PC-9 (cell line): ENCODE results near the gene ZWILCH. TPM values are rescaled to one million over a fixed set of nuclear protein-coding genes. Genes with fewer than 3 reads are reported as not detected.

Experiments used
- BruUV-seq: library from RNA; stranded (reverse); fragments of 400-500 nt; replicated peaks from 2 replicates; lab custom pipeline; 2021; lab: Mats Ljungman, UMichigan
- CTCF ChIA-PET: fragments of 300-600 bp; sonication (Branson Sonifier 250); formaldehyde crosslinking; loops from one replicate; lab custom pipeline; 2022; ENCODE audit warnings: antibody characterized with exemption; lab: Charles Lee
- POLR2A ChIA-PET: fragments of 300-600 bp; sonication (Branson Sonifier 250); formaldehyde crosslinking; loops from one replicate; lab custom pipeline; 2022; ENCODE audit warnings: antibody characterized with exemption; ENCODE audit not compliant: unreplicated experiment; lab: Charles Lee
- DNase-seq, 2 experiments: peaks; one replicate each; pipeline versions ENCODE4 v3.0.0 to v3.0.0-alpha.2; 2015 to 2022; ENCODE audit warnings: mixed read lengths in 1 of 2
- H2AFZ ChIP-seq: fragments of 200-600 bp; sonication (generic); 2 replicates; pipeline ENCODE4 v1.8.1; 2017; ENCODE audit warnings: antibody characterized with exemption
- H3F3A ChIP-seq: fragments of 200-600 bp; sonication (generic); 2 replicates; pipeline ENCODE4 v1.8.1; 2017; ENCODE audit warnings: antibody characterized with exemption, mild to moderate bottlenecking, low read depth; ENCODE audit not compliant: insufficient read depth
- H3K27ac ChIP-seq: fragments of 200-600 bp; sonication (generic); 2 replicates; pipeline ENCODE4 v1.6.1; 2016; ENCODE audit warnings: mixed run types
- H3K27me3 ChIP-seq: fragments of 200-600 bp; sonication (generic); 2 replicates; pipeline ENCODE4 v1.6.1; 2016; ENCODE audit warnings: low read depth, mixed run types; ENCODE audit not compliant: insufficient read depth
- H3K36me3 ChIP-seq: fragments of 200-600 bp; sonication (generic); 2 replicates; pipeline ENCODE4 v1.6.1; 2016; ENCODE audit warnings: low read depth, mixed run types
- H3K4me1 ChIP-seq: fragments of 200-600 bp; sonication (generic); replicated peaks from 2 replicates; pipeline ENCODE4 v1.6.1; 2016; ENCODE audit warnings: mixed run types; ENCODE audit not compliant: insufficient read depth
- H3K4me2 ChIP-seq: fragments of 200-600 bp; sonication (generic); 2 replicates; pipeline ENCODE4 v1.6.1; 2017; ENCODE audit warnings: mixed run types
- H3K4me3 ChIP-seq: fragments of 200-600 bp; sonication (generic); 2 replicates; pipeline ENCODE4 v1.6.1; 2016; ENCODE audit warnings: mixed run types
- H3K79me2 ChIP-seq: fragments of 200-600 bp; sonication (generic); 2 replicates; pipeline ENCODE4 v1.6.1; 2017; ENCODE audit warnings: low read depth, mixed run types
- H3K9me2 ChIP-seq: fragments of 200-600 bp; sonication (generic); 2 replicates; pipeline ENCODE4 v1.8.1; 2017; ENCODE audit warnings: mild to moderate bottlenecking; ENCODE audit not compliant: insufficient read depth
- H3K9me3 ChIP-seq: fragments of 200-600 bp; sonication (generic); 2 replicates; pipeline ENCODE4 v1.8.1; 2016; ENCODE audit warnings: low read depth; ENCODE audit not compliant: insufficient read depth
- H4K20me1 ChIP-seq: fragments of 200-600 bp; sonication (generic); 2 replicates; pipeline ENCODE4 v1.8.1; 2017; ENCODE audit not compliant: insufficient read depth
- EZH2 ChIP-seq: fragments of 200-600 bp; sonication (generic); IDR thresholded peaks from 2 replicates; pipeline ENCODE4 v1.8.0; 2017; ENCODE audit warnings: antibody characterized with exemption, low read depth
- intact Hi-C: fragments of 100-400 bp; cut with micrococcal nuclease; formaldehyde crosslinking; loops from one replicate; pipeline ENCODE4 v1.10.0; 2022; ENCODE audit not compliant: unreplicated experiment
- total RNA-seq: library from RNA; stranded (reverse); gene quantifications from 2 replicates; pipeline ENCODE4 v1.2.3, GENCODE V29; 2021
- TF ChIP-seq, protein P1 (sequence below): fragments of 200-600 bp; sonication (generic); conservative IDR thresholded peaks from 2 replicates; pipeline ENCODE4 v1.6.1; 2017; ENCODE audit warnings: mixed run types, antibody characterized with exemption, mild to moderate bottlenecking, moderate library complexity

ZWILCH gene
- total RNA-seq, 1 experiment from 2014 or later, result 26.3 TPM

DNA sequence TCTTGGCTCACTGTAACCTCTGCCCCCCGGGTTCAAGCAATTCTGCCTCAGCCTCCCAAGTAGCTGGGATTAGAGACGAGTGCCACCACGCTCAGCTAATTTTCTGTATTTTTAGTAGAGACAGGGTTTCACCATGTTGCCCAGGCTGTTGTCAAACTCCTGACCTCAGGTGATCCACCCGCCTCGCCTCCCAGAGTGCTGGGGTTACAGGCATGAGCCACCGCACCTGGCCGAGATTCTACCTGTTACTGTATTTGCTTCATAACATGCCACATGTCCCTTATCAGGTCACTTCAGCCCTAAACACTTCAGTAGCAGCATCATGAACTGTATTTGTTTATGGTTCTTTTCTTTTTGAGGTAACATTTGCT lies 68.2 kb downstream of the ZWILCH start:
- Histone ChIP-seq H3K36me3 (no peaks in the 10 kb centered on the region), H3K27ac (no peak overlapping the region), H3K4me3 (no peak overlapping the region), H3K27me3 (no peaks in the 10 kb centered on the region), H3K9me2 (no peaks in the 10 kb centered on the region), H3K79me2 (no peaks in the 10 kb centered on the region), H3K4me2 (no peak overlapping the region), H2AFZ (no peak overlapping the region), H3K4me1 (no peaks in the 10 kb centered on the region), H3F3A (no peaks in the 10 kb centered on the region), H3K9me3 (no peaks in the 10 kb centered on the region), H4K20me1 (no peaks in the 10 kb centered on the region)
- intact Hi-C loops, result no loop called here
- CTCF ChIA-PET, result no interaction called here
- TF ChIP-seq, protein P1, sequence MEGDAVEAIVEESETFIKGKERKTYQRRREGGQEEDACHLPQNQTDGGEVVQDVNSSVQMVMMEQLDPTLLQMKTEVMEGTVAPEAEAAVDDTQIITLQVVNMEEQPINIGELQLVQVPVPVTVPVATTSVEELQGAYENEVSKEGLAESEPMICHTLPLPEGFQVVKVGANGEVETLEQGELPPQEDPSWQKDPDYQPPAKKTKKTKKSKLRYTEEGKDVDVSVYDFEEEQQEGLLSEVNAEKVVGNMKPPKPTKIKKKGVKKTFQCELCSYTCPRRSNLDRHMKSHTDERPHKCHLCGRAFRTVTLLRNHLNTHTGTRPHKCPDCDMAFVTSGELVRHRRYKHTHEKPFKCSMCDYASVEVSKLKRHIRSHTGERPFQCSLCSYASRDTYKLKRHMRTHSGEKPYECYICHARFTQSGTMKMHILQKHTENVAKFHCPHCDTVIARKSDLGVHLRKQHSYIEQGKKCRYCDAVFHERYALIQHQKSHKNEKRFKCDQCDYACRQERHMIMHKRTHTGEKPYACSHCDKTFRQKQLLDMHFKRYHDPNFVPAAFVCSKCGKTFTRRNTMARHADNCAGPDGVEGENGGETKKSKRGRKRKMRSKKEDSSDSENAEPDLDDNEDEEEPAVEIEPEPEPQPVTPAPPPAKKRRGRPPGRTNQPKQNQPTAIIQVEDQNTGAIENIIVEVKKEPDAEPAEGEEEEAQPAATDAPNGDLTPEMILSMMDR, result no peak
- no peak for TF ChIP-seq EZH2
- POLR2A ChIA-PET, result no interaction called here
- no peak for DNase-seq
- BruUV-seq, result no TSS peak

DNA sequence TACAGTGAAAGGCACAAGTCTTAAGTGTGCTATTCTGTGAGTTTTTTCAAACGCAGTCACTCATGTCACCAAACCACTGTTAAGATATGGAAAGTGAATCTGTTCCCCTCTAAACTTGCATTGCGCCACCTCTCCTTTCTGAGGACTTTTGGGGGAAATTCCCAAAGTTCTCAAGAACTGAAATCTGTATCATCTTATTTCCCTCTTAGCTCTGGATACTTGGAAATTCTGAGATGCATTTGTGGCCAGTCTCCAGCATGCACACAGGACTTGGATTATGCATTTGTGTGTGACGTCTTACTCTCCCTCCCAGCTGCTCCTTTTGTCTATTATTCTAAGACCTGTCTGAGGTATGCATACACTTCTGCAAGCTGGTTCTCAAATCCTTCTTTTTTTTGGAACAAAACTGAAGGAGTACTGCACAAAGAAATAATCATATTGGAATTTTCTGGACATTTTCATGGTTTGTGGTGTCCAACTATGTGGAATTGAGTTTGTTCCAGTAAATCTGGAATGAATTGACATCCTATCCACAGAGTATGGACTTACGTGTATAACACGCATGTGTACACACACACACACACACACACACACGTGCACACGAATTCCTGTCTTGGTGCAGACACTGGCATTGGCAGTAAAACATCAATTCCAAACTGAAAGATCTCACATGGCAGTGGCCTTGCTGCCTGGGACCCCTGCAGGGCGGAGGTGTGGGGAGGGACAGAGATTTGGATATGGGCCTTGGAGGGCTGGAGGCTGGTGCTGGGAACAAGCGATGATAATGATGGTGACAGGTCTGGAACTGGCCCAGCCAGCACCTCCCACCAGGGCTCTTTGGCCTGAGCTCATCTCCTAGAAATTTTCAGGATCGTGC lies 68.8 kb downstream of the ZWILCH start:
- ChIA-PET POLR2A (no interaction called here), CTCF (no interaction called here)
- no peaks in the 10 kb centered on the region for H4K20me1 ChIP-seq
- TF ChIP-seq, protein P1, result no peak
- no peak for TF ChIP-seq EZH2
- H3F3A ChIP-seq, result no peaks in the 10 kb centered on the region
- BruUV-seq, result no TSS peak
- no peaks in the 10 kb centered on the region for H3K27me3 ChIP-seq
- no peaks in the 10 kb centered on the region for H3K4me1 ChIP-seq
- H2AFZ ChIP-seq, result no peak overlapping the region
- H3K36me3 ChIP-seq, result no peaks in the 10 kb centered on the region
- H3K27ac ChIP-seq, result no peak overlapping the region
- no peaks in the 10 kb centered on the region for H3K9me2 ChIP-seq
- no peak overlapping the region for H3K4me2 ChIP-seq
- no peaks in the 10 kb centered on the region for H3K9me3 ChIP-seq
- intact Hi-C loops, result no loop called here
- H3K79me2 ChIP-seq, result no peaks in the 10 kb centered on the region
- DNase-seq, result no peak
- no peak overlapping the region for H3K4me3 ChIP-seq

DNA sequence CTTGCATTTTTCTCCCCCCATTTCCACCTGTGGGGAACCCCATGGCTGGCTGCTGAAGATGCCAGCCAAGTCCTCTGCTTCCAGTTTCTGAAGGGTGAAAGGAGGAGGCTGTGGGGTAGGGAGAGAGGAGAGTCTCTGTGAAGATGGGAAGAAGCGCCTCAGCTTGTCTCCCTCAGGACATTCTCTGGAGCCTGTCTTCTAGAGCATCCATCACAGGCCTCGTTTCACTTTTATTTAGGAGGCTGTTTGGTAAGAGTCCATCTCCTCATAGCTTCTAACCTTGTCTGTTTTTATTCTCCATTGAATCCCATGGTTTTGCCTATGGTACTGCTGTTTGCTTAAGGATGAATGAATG lies 69.4 kb downstream of the ZWILCH start:
- no peaks in the 10 kb centered on the region for H3K4me1 ChIP-seq
- no peaks in the 10 kb centered on the region for H3K9me2 ChIP-seq
- H3K36me3 ChIP-seq, result no peaks in the 10 kb centered on the region
- POLR2A ChIA-PET, result no interaction called here
- H3K79me2 ChIP-seq, result no peaks in the 10 kb centered on the region
- no peaks in the 10 kb centered on the region for H4K20me1 ChIP-seq
- intact Hi-C loops, result no loop called here
- no peaks in the 10 kb centered on the region for H3K9me3 ChIP-seq
- H3K27ac ChIP-seq, result no peak overlapping the region
- no peaks in the 10 kb centered on the region for H3F3A ChIP-seq
- H3K4me2 ChIP-seq, result no peak overlapping the region
- DNase-seq, result no peak
- BruUV-seq, result no TSS peak
- H3K27me3 ChIP-seq, result no peaks in the 10 kb centered on the region
- no peak overlapping the region for H2AFZ ChIP-seq
- CTCF ChIA-PET, result no interaction called here
- no peak overlapping the region for H3K4me3 ChIP-seq
- TF ChIP-seq, protein P1, result no peak
- TF ChIP-seq EZH2, result no peak
